Liver (tissue), 9 donors: ENCODE measurements around the gene AFDN. TPM values are rescaled to one million over a fixed set of nuclear protein-coding genes. Genes with fewer than 3 reads are reported as not detected.

ENCODE experiments used
- DNase-seq: peaks from one replicate; pipeline ENCODE4 v3.0.0-alpha.2; 2017; ENCODE audit warnings: low spot score
- H3K27ac ChIP-seq, 2 donors: one replicate each; pipeline ENCODE4 v1.7.0; 2013; ENCODE audit warnings: inconsistent platforms in 2 of 2, low read length in 2 of 2, control low read depth in 1 of 2, low read depth in 1 of 2, mild to moderate bottlenecking in 1 of 2
- H3K27me3 ChIP-seq, 4 donors: one replicate each; pipeline versions ENCODE4 v1.6.1 to v1.7.0; 2013; ENCODE audit warnings: low read length in 3 of 4, inconsistent platforms in 1 of 4, mild to moderate bottlenecking in 1 of 4, moderate library complexity in 1 of 4; ENCODE audit not compliant: control insufficient read depth in 4 of 4, insufficient read depth in 4 of 4
- H3K36me3 ChIP-seq, 4 donors: one replicate each; pipeline versions ENCODE4 v1.6.1 to v1.7.0; 2013; ENCODE audit warnings: low read length in 3 of 4, mild to moderate bottlenecking in 3 of 4, low read depth in 1 of 4, moderate library complexity in 1 of 4; ENCODE audit not compliant: control insufficient read depth in 4 of 4, insufficient read depth in 3 of 4
- H3K4me1 ChIP-seq, 4 donors: one replicate each; pipeline versions ENCODE4 v1.6.1 to v1.7.0; 2013; ENCODE audit warnings: low read length in 3 of 4, mild to moderate bottlenecking in 3 of 4, moderate library complexity in 1 of 4; ENCODE audit not compliant: control insufficient read depth in 4 of 4, insufficient read depth in 4 of 4
- H3K4me3 ChIP-seq, 3 donors: one replicate each; pipeline versions ENCODE4 v1.6.1 to v1.7.0; 2013; ENCODE audit warnings: low read length in 3 of 3, control low read depth in 1 of 3, low read depth in 1 of 3, mild to moderate bottlenecking in 1 of 3
- H3K9ac ChIP-seq, 2 donors: one replicate each; pipeline ENCODE4 v1.7.0; 2013; ENCODE audit warnings: low read length in 2 of 2, mild to moderate bottlenecking in 2 of 2, moderate library complexity in 2 of 2, control low read depth in 1 of 2, low read depth in 1 of 2
- H3K9me3 ChIP-seq, 4 donors: one replicate each; pipeline versions ENCODE4 v1.6.1 to v1.7.0; 2013; ENCODE audit warnings: low read length in 3 of 4; ENCODE audit not compliant: control insufficient read depth in 4 of 4
- ATF3 ChIP-seq: IDR thresholded peaks from 2 replicates; pipeline ENCODE4 v1.6.1; 2016; ENCODE audit warnings: antibody characterized with exemption
- CTCF ChIP-seq: fragments of 150-350 bp; IDR thresholded peaks from 2 replicates; pipeline ENCODE4 v1.5.1; 2017; ENCODE audit warnings: improper control_type of control experiment, low read depth, low read length; ENCODE audit not compliant: missing input control
- EGR1 ChIP-seq, 2 donors: IDR thresholded peaks; 2 replicates each; pipeline ENCODE4 v1.6.1; 2016 to 2018; ENCODE audit warnings: antibody characterized with exemption in 2 of 2, low read depth in 2 of 2
- FOXA1 ChIP-seq: IDR thresholded peaks from 2 replicates; pipeline ENCODE4 v1.6.1; 2016; ENCODE audit warnings: antibody characterized with exemption
- FOXA2 ChIP-seq: IDR thresholded peaks from 2 replicates; pipeline ENCODE4 v1.6.1; 2016; ENCODE audit warnings: antibody characterized with exemption
- GABPA ChIP-seq, 2 donors: IDR thresholded peaks in 1 of 2; conservative IDR thresholded peaks in 1 of 2; 2 replicates each; pipeline ENCODE4 v1.6.1; 2016; ENCODE audit warnings: antibody characterized with exemption in 2 of 2, mild to moderate bottlenecking in 1 of 2, moderate library complexity in 1 of 2
- HNF4A ChIP-seq, 2 donors: conservative IDR thresholded peaks; 2 replicates each; pipeline ENCODE4 v1.6.1; 2016; ENCODE audit warnings: antibody characterized with exemption in 2 of 2, mild to moderate bottlenecking in 2 of 2
- HNF4G ChIP-seq: IDR thresholded peaks from 2 replicates; pipeline ENCODE4 v1.6.1; 2016; ENCODE audit warnings: antibody characterized with exemption
- MAX ChIP-seq: IDR thresholded peaks from 2 replicates; pipeline ENCODE4 v1.6.1; 2016; ENCODE audit warnings: antibody characterized with exemption
- NR2F2 ChIP-seq: IDR thresholded peaks from 2 replicates; pipeline ENCODE4 v1.6.1; 2016; ENCODE audit warnings: antibody characterized with exemption
- RAD21 ChIP-seq, 2 donors: IDR thresholded peaks; 2 replicates each; pipeline ENCODE4 v1.6.1; 2016; ENCODE audit warnings: antibody characterized with exemption in 2 of 2, mild to moderate bottlenecking in 2 of 2
- REST ChIP-seq: IDR thresholded peaks from 2 replicates; pipeline ENCODE4 v1.6.1; 2016; ENCODE audit warnings: antibody characterized with exemption, mild to moderate bottlenecking
- RXRA ChIP-seq, 2 donors: IDR thresholded peaks; 2 replicates each; pipeline ENCODE4 v1.6.1; 2017 to 2018; ENCODE audit warnings: antibody characterized with exemption in 2 of 2, mild to moderate bottlenecking in 1 of 2
- SP1 ChIP-seq: IDR thresholded peaks from 2 replicates; pipeline ENCODE4 v1.6.1; 2018; ENCODE audit warnings: antibody characterized with exemption, mild to moderate bottlenecking
- YY1 ChIP-seq: IDR thresholded peaks from 2 replicates; pipeline ENCODE4 v1.6.1; 2016; ENCODE audit warnings: antibody characterized with exemption, mild to moderate bottlenecking
- WGBS: extraction: QIAGEN DNeasy Blood & Tissue Kit; methylation state at CpG from one replicate; pipeline ENCODE4 v1.1.7; 2013; 5-methylcytosine and 5-hydroxymethylcytosine counted together
- polyA plus RNA-seq, 2 donors: library from polyadenylated mRNA; stranded (reverse) in 1 of 2; unstranded in 1 of 2; fragments of 200-250 nt in 1 of 2; fragments of >200 nt in 1 of 2; fragmentation: Nextera tagmentation in 1 of 2; extraction: Ambion mirVana in 1 of 2; gene quantifications; one replicate each; pipeline versions ENCODE4 v1.2.1 to v1.2.3, GENCODE V29; 2013 to 2015
- total RNA-seq, 2 donors: library from RNA; depleted of rRNA; stranded (reverse); fragments of >200 nt; gene quantifications; one replicate each; pipeline ENCODE4 v1.2.3, GENCODE V29; 2014
- donor health status: healthy.
- donor health status: healthy.
- donor health status: healthy.
- donor health status: healthy.
- donor health status: healthy.

Gene AFDN
- total and polyA plus RNA-seq, 4 donors = 21.3 to 145 (median 29.3) TPM

- TF ChIP-seq CTCF = no peak
- no peak for TF ChIP-seq HNF4G
- TF ChIP-seq MAX = no peak
- no peak for TF ChIP-seq GABPA (IDR thresholded peaks at IDR 0.05 in 1 of 2, conservative IDR thresholded peaks at IDR 0.05 in 1 of 2)
- TF ChIP-seq SP1 = no peak
- TF ChIP-seq NR2F2 = no peak
- TF ChIP-seq HNF4A (conservative IDR thresholded peaks at IDR 0.05) = no peak
- no peak for TF ChIP-seq EGR1 (IDR thresholded peaks at IDR 0.05; ENCODE audit: low read depth in 2 of 2)
- TF ChIP-seq RXRA (IDR thresholded peaks at IDR 0.05) = no peak
Measured at GRCh38 chr6:167995731-167996151, 169.0 kb downstream of the AFDN start (continued).

GRCh38 chr6:167996424-167997199, 169.9 kb downstream of the AFDN start:
- DNase-seq = no peak
- no peaks in the 10 kb centered on the region for H3K4me1 ChIP-seq
- TF ChIP-seq FOXA2 (no peak), EGR1 (IDR thresholded peaks at IDR 0.05; ENCODE audit: low read depth in 2 of 2) (no peak), FOXA1 (no peak)
- 81% methylated on average over 43 of the region's 43 CpGs for WGBS
- H3K4me3 ChIP-seq = no peak overlapping the region
- no peaks in the 10 kb centered on the region for H3K27me3 ChIP-seq
- H3K36me3 ChIP-seq = no peaks in the 10 kb centered on the region
- no peak overlapping the region for H3K9ac ChIP-seq
- no peaks in the 10 kb centered on the region for H3K9me3 ChIP-seq
- no peak overlapping the region for H3K27ac ChIP-seq

GRCh38 chr6:167997642-167998041, 170.9 kb downstream of the AFDN start, which contains the start of gene KIF25:
KIF25 (plus strand) TSS chr6:167997671; CDS start chr6:168029586, 31,915 bp downstream.
- H3K9ac ChIP-seq = no peak within 1 kb of the TSS
- H3K27me3 ChIP-seq = no peaks in the 10 kb centered on the region
- H3K27ac ChIP-seq = no peak within 1 kb of the TSS
- no peak within 1 kb of the TSS for H3K4me3 ChIP-seq
- no peaks in the 10 kb centered on the region for H3K36me3 ChIP-seq
- no peaks in the 10 kb centered on the region for H3K9me3 ChIP-seq
- WGBS = 79% methylated on average over 9 of the region's 9 CpGs
- no peak for DNase-seq
- TF ChIP-seq REST (no peak), HNF4A (conservative IDR thresholded peaks at IDR 0.05) (no peak), MAX (no peak), NR2F2 (no peak), YY1 (no peak), FOXA2 (no peak), RAD21 (IDR thresholded peaks at IDR 0.05) (no peak), FOXA1 (no peak), ATF3 (no peak), RXRA (IDR thresholded peaks at IDR 0.05) (no peak), CTCF (no peak)
- H3K4me1 ChIP-seq = no peaks in the 10 kb centered on the region
